SK-N-SH (cell line): ENCODE data around the gene VDAC2. TPM values are rescaled to one million over a fixed set of nuclear protein-coding genes. Genes with fewer than 3 reads are reported as not detected.

ENCODE experiments used
- CTCF ChIA-PET: fragments of 300-600, 350-600 bp; formaldehyde crosslinking; extraction: SDS; loops from one replicate; lab custom pipeline; 2021; lab: Yijun Ruan, JAX
- POLR2A ChIA-PET: fragments of 350-600 bp; sonication (Branson Sonifier 250); formaldehyde crosslinking; extraction: SDS; loops from one replicate; lab custom pipeline; 2020; ENCODE audit warnings: antibody characterized with exemption, inconsistent platforms; lab: Yijun Ruan, JAX
- DNase-seq: peaks from one replicate; pipeline ENCODE4 v3.0.0; 2012
- H2AFZ ChIP-seq: fragments of 200-600 bp; sonication (generic); 2 replicates; pipeline ENCODE4 v1.8.1; 2016; ENCODE audit warnings: antibody characterized with exemption, mild to moderate bottlenecking, low read depth
- H3F3A ChIP-seq: fragments of 200-600 bp; sonication (generic); replicated peaks from 2 replicates; pipeline ENCODE3; 2016; ENCODE audit warnings: antibody characterized with exemption, mild to moderate bottlenecking; ENCODE audit not compliant: insufficient read depth
- H3K27ac ChIP-seq, 2 experiments: fragments of 200-500 bp in 1 of 2; fragments of 200-600 bp in 1 of 2; sonication (Bioruptor generic) in 1 of 2; sonication (generic), shearing (Covaris generic) in 1 of 2; 2 replicates each; pipeline versions ENCODE4 v1.5.1 to v1.6.1; 2014 to 2016; ENCODE audit warnings: low read depth in 2 of 2, inconsistent platforms in 1 of 2, low read length in 1 of 2, mild to moderate bottlenecking in 1 of 2, mixed read lengths in 1 of 2
- H3K27me3 ChIP-seq: fragments of 200-600 bp; sonication (generic), shearing (Covaris generic); 2 replicates; pipeline ENCODE4 v1.6.1; 2016; ENCODE audit warnings: mixed run types; ENCODE audit not compliant: insufficient read depth
- H3K36me3 ChIP-seq, 2 experiments: fragments of 200-500 bp in 1 of 2; fragments of 200-600 bp in 1 of 2; sonication (Bioruptor generic) in 1 of 2; sonication (generic) in 1 of 2; replicated peaks in 1 of 2; 2 replicates each; pipeline versions ENCODE3 to v1.5.1; 2014 to 2016; ENCODE audit warnings: low read length in 1 of 2, mild to moderate bottlenecking in 1 of 2; ENCODE audit not compliant: insufficient read depth in 2 of 2, control insufficient read depth in 1 of 2
- H3K4me1 ChIP-seq, 2 experiments: fragments of 200-500 bp in 1 of 2; fragments of 200-600 bp in 1 of 2; sonication (Bioruptor generic) in 1 of 2; sonication (generic), shearing (Covaris generic) in 1 of 2; 2 replicates each; pipeline versions ENCODE4 v1.5.1 to v1.6.1; 2014 to 2016; ENCODE audit warnings: low read depth in 1 of 2, low read length in 1 of 2, mixed run types in 1 of 2; ENCODE audit not compliant: insufficient read depth in 2 of 2, control insufficient read depth in 1 of 2
- H3K4me2 ChIP-seq: fragments of 200-600 bp; sonication (generic), shearing (Covaris generic); 2 replicates; pipeline ENCODE4 v1.6.1; 2017; ENCODE audit warnings: mixed run types
- H3K4me3 ChIP-seq, 2 experiments: fragments of 200-500 bp in 1 of 2; fragments of 200-600 bp in 1 of 2; sonication (Bioruptor generic) in 1 of 2; sonication (generic), shearing (Covaris generic) in 1 of 2; 2 replicates each; pipeline versions ENCODE4 v1.5.1 to v1.8.1; 2014 to 2016; ENCODE audit warnings: low read depth in 2 of 2, inconsistent platforms in 1 of 2, low read length in 1 of 2, mild to moderate bottlenecking in 1 of 2, mixed read lengths in 1 of 2, moderate library complexity in 1 of 2
- H3K79me2 ChIP-seq: fragments of 200-600 bp; sonication (generic); 2 replicates; pipeline ENCODE4 v1.8.1; 2017; ENCODE audit warnings: mild to moderate bottlenecking; ENCODE audit not compliant: insufficient read depth
- H3K9ac ChIP-seq: fragments of 200-600 bp; sonication (generic); 2 replicates; pipeline ENCODE4 v1.6.1; 2017; ENCODE audit warnings: mixed run types
- H3K9me2 ChIP-seq: fragments of 200-600 bp; sonication (generic); 2 replicates; pipeline ENCODE4 v1.6.1; 2017; ENCODE audit warnings: mixed run types
- H3K9me3 ChIP-seq: fragments of 200-600 bp; sonication (generic); 2 replicates; pipeline ENCODE4 v1.6.1; 2017; ENCODE audit warnings: mixed run types, mild to moderate bottlenecking, moderate library complexity
- H4K20me1 ChIP-seq: fragments of 200-600 bp; sonication (generic); 2 replicates; pipeline ENCODE4 v1.6.1; 2017; ENCODE audit warnings: mild to moderate bottlenecking, mixed run types; ENCODE audit not compliant: insufficient read depth
- ELF1 ChIP-seq: IDR thresholded peaks from 2 replicates; pipeline ENCODE4 v1.4.0; 2012
- EP300 ChIP-seq, 2 experiments: IDR thresholded peaks; 2 replicates each; pipeline versions ENCODE4 v1.4.0 to v1.6.1; 2012; ENCODE audit warnings: borderline replicate concordance in 1 of 2, low read depth in 1 of 2, low read length in 1 of 2
- EZH2phosphoT487 ChIP-seq: fragments of 200-600 bp; sonication (generic); IDR thresholded peaks from 2 replicates; pipeline ENCODE4 v1.6.1; 2017; ENCODE audit warnings: low read depth, mixed run types, mild to moderate bottlenecking, antibody characterized with exemption, moderate library complexity, borderline replicate concordance
- FOXM1 ChIP-seq: IDR thresholded peaks from 2 replicates; pipeline ENCODE4 v1.4.0; 2012; ENCODE audit warnings: low read depth, mild to moderate bottlenecking
- GATA2 ChIP-seq: sonication (generic); formaldehyde crosslinking; IDR thresholded peaks from 2 replicates; pipeline ENCODE4 v1.5.0; 2020; ENCODE audit warnings: mild to moderate bottlenecking, missing genetic modification reagents
- JUND ChIP-seq: IDR thresholded peaks from 2 replicates; pipeline ENCODE4 v1.4.0; 2012
- MEF2A ChIP-seq: IDR thresholded peaks from 2 replicates; pipeline ENCODE4 v1.4.0; 2012; ENCODE audit warnings: low read depth, borderline replicate concordance
- NRF1 ChIP-seq: IDR thresholded peaks from 2 replicates; pipeline ENCODE4 v1.6.1; 2012; ENCODE audit warnings: low read depth, mild to moderate bottlenecking, low read length
- RCOR1 ChIP-seq: fragments of 150-350 bp; IDR thresholded peaks from 2 replicates; pipeline ENCODE4 v1.6.1; 2017; ENCODE audit warnings: antibody characterized with exemption, low read length
- RXRA ChIP-seq: IDR thresholded peaks from 2 replicates; pipeline ENCODE4 v1.4.0; 2012; ENCODE audit warnings: low read depth, mild to moderate bottlenecking, borderline replicate concordance
- SIN3A ChIP-seq: IDR thresholded peaks from 2 replicates; pipeline ENCODE4 v1.6.1; 2012; ENCODE audit warnings: low read depth, mild to moderate bottlenecking, low read length, moderate library complexity, borderline replicate concordance
- SMC3 ChIP-seq: IDR thresholded peaks from 2 replicates; pipeline ENCODE4 v1.6.1; 2012; ENCODE audit warnings: low read depth, low read length, improper control_type of control experiment
- TCF12 ChIP-seq: IDR thresholded peaks from 2 replicates; pipeline ENCODE4 v1.4.0; 2012
- WGBS: methylation state at CpG from one replicate; pipeline ENCODE4 v1.1.6; 2017; ENCODE audit warnings: low lambda C conversion rate; 5-methylcytosine and 5-hydroxymethylcytosine counted together
- polyA plus RNA-seq, 3 experiments: library from polyadenylated mRNA; depleted of rRNA; stranded (reverse); fragments of >200 nt; gene quantifications; 2 replicates each; pipeline ENCODE4 v1.2.3, GENCODE V29; 2012
- TF ChIP-seq, protein P1 (sequence below): fragments of 150-350 bp; IDR thresholded peaks from 2 replicates; pipeline ENCODE4 v1.6.1; 2017; ENCODE audit warnings: antibody characterized with exemption, low read length, low read depth, borderline replicate concordance

The VDAC2 gene
- polyA plus RNA-seq, 1 of the 3 experiments (the other 2 are of a cell fraction) = 98.3 TPM

DNA sequence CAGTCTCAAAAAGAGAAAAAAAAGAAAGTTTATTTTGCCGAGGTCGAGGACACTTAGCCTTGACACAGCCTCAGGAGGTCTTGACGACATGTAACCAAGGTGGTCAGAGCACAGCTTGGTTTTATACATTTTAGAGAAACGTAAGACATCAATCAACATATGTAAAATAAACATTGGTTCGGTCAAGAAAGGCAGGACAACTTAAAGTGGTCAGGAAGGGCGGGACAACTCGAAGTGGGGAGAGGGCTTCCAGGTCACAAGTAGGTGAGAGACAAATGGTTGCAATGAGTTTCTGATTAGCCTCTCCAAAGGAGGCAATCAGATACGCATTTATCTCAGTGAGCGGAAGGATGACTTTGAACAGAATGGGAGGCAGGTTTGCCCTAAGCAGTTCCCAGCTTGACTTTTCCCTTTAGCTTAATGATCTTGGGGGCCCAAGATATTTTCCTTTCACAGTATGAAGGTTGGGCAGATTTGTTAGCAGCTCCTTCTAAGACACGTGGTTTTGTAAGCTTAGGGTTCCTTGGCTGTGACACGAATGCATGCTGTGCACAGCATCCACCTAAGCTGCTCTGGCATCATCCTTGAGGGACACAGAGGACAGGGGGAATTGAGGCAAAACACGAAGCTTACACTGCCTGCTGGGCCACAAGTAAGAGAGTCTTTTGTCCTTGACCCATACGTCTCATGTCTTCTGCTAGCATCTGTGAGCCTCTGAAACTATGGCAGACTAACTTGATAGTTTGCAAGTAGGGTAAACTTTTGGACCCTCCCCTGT, 3.3 kb upstream of the VDAC2 start:
- Histone ChIP-seq H3K27me3 (no peaks in the 10 kb centered on the region), H2AFZ (no peak overlapping the region), H3K4me2 (no peak overlapping the region), H3K27ac (no peak overlapping the region), H4K20me1 (peaks cover 7% of the 10 kb centered on the region), H3K36me3 (peaks cover under 1 to 5% of the 10 kb centered on the region in 2 experiments), H3K79me2 (peaks cover 16% of the 10 kb centered on the region), H3K4me1 (peaks cover 11 to 14% of the 10 kb centered on the region in 2 experiments), H3K9ac (no peak overlapping the region), H3K9me2 (no peaks in the 10 kb centered on the region), H3K9me3 (no peaks in the 10 kb centered on the region), H3F3A (peaks cover 11% of the 10 kb centered on the region), H3K4me3 (no peak overlapping the region)
- 92% methylated on average over 13 of the region's 13 CpGs for WGBS
- no peak for TF ChIP-seq GATA2
- no peak for TF ChIP-seq SMC3
- no peak for TF ChIP-seq JUND
- no peak for TF ChIP-seq SIN3A
- TF ChIP-seq EZH2phosphoT487 = no peak
- TF ChIP-seq NRF1 = no peak
- TF ChIP-seq FOXM1 = no peak
- no peak for TF ChIP-seq MEF2A
- POLR2A ChIA-PET = no interaction called here
- no peak for DNase-seq
- CTCF ChIA-PET = interaction anchor here (0.6 to 1.7 kb wide), 5 partner anchors 9 to 963 kb away, joined by 3 to 4 read pairs (median 4); partner anchors contain the start of gene COMTD1

- no peaks in the 10 kb centered on the region for H3K27me3 ChIP-seq
- WGBS = 100% methylated on average over 1 of the region's 1 CpG
- DNase-seq = no peak
- H3K79me2 ChIP-seq = peaks cover 22% of the 10 kb centered on the region
- peaks cover 12% of the 10 kb centered on the region for H3F3A ChIP-seq
- H3K36me3 ChIP-seq = peaks cover 5 to 10% of the 10 kb centered on the region in 2 experiments
- H3K9ac ChIP-seq = no peak overlapping the region
- no peak for TF ChIP-seq JUND
- no peak for TF ChIP-seq TCF12
- TF ChIP-seq, protein P1, sequence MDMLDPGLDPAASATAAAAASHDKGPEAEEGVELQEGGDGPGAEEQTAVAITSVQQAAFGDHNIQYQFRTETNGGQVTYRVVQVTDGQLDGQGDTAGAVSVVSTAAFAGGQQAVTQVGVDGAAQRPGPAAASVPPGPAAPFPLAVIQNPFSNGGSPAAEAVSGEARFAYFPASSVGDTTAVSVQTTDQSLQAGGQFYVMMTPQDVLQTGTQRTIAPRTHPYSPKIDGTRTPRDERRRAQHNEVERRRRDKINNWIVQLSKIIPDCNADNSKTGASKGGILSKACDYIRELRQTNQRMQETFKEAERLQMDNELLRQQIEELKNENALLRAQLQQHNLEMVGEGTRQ = no peak
- no peak for TF ChIP-seq RCOR1
- TF ChIP-seq SIN3A = no peak
- no peak for TF ChIP-seq SMC3
- no peak for TF ChIP-seq EP300 (IDR thresholded peaks at IDR 0.05; ENCODE audit: borderline replicate concordance in 1 of 2, low read depth in 1 of 2, low read length in 1 of 2)
- no peak for TF ChIP-seq MEF2A
- TF ChIP-seq GATA2 = no peak
- no peak for TF ChIP-seq RXRA
- no peak for TF ChIP-seq ELF1
- peaks cover 13 to 15% of the 10 kb centered on the region in 2 experiments for H3K4me1 ChIP-seq
- no peak overlapping the region for H3K27ac ChIP-seq
- H2AFZ ChIP-seq = no peak overlapping the region
- H3K9me2 ChIP-seq = no peaks in the 10 kb centered on the region
- CTCF ChIA-PET = interaction anchor here (1.1 to 1.7 kb wide), 4 partner anchors 21 to 964 kb away, joined by 3 to 4 read pairs (median 4); partner anchors contain the start of gene COMTD1
- no peaks in the 10 kb centered on the region for H3K9me3 ChIP-seq
- POLR2A ChIA-PET = no interaction called here
- peaks cover 12% of the 10 kb centered on the region for H4K20me1 ChIP-seq
- no peak overlapping the region for H3K4me2 ChIP-seq
- no peak overlapping the region for H3K4me3 ChIP-seq
These were observed 2.8 kb upstream of the VDAC2 start for GRCh38 chr10:75207857-75208144.
